GM12878 (cell line): ENCODE results near the gene SELENOP. TPM values are rescaled to one million over a fixed set of nuclear protein-coding genes. Genes with fewer than 3 reads are reported as not detected.
A peak's percentile ranks its signal among the peaks of the same experiment; 100 is the strongest.

Experiments
- ATAC-seq: fragments of 200-7000 bp; cut with Tn5 transposase; 3 replicates; pipeline ENCODE4 v1.9.1; 2020; ENCODE audit warnings: mild to moderate bottlenecking, moderate library complexity
- BruUV-seq: library from RNA; stranded (reverse); fragments of 400-500 nt; replicated peaks from 2 replicates; lab custom pipeline; 2021; lab: Mats Ljungman, UMichigan
- CTCF ChIA-PET: fragments of 300-600 bp; sonication (Branson Sonifier 250); formaldehyde crosslinking; extraction: SDS; loops from one replicate; lab custom pipeline; 2021; ENCODE audit warnings: inconsistent platforms; lab: Yijun Ruan, JAX
- POLR2A ChIA-PET: fragments of 350-600 bp; formaldehyde crosslinking; extraction: SDS; loops from one replicate; lab custom pipeline; 2021; ENCODE audit warnings: inconsistent platforms; lab: Charles Lee
- RAD21 ChIA-PET: fragments of 300-600 bp; sonication (Branson Sonifier 250); formaldehyde crosslinking; loops from one replicate; lab custom pipeline; 2023; ENCODE audit warnings: antibody characterized with exemption; ENCODE audit not compliant: unreplicated experiment; lab: Charles Lee
- SMC1A ChIA-PET: fragments of 300-600 bp; sonication (Branson Sonifier 250); formaldehyde crosslinking; loops from one replicate; lab custom pipeline; 2023; ENCODE audit not compliant: unreplicated experiment, uncharacterized antibody; lab: Charles Lee
- DNase-seq: peaks from one replicate; pipeline ENCODE4 v3.0.0-alpha.2; 2011; ENCODE audit warnings: low read depth, low spot score
- FAIRE-seq: peaks from 3 replicates; lab custom pipeline; 2011; peaks lifted over from hg19 to GRCh38; lab: Jason Lieb, UNC
- H2AFZ ChIP-seq: 2 replicates; pipeline ENCODE4 v1.6.0; 2011; ENCODE audit warnings: low read depth, low read length, control low read depth; ENCODE audit not compliant: control insufficient read depth
- H3K27ac ChIP-seq: 2 replicates; pipeline ENCODE4 v1.5.1; 2011; ENCODE audit warnings: control low read depth; ENCODE audit not compliant: control insufficient read depth, insufficient read depth
- H3K27me3 ChIP-seq, 2 experiments: replicated peaks in 1 of 2; 2 replicates each; pipeline versions ENCODE4 v1.6.0 to v1.6.1; 2011; ENCODE audit warnings: low read length in 1 of 2; ENCODE audit not compliant: control insufficient read depth in 2 of 2, insufficient read depth in 2 of 2
- H3K36me3 ChIP-seq, 2 experiments: 2 replicates each; pipeline ENCODE4 v1.5.1; 2011; ENCODE audit warnings: low read length in 1 of 2; ENCODE audit not compliant: control insufficient read depth in 2 of 2, insufficient read depth in 2 of 2
- H3K4me1 ChIP-seq: 2 replicates; pipeline ENCODE4 v1.6.1; 2011; ENCODE audit warnings: mild to moderate bottlenecking, low read length, moderate library complexity, mixed read lengths; ENCODE audit not compliant: control insufficient read depth, insufficient read depth
- H3K4me2 ChIP-seq: 2 replicates; pipeline ENCODE4 v1.6.0; 2011; ENCODE audit warnings: control low read depth; ENCODE audit not compliant: control insufficient read depth, insufficient read depth
- H3K4me3 ChIP-seq: fragments of 200-600 bp; sonication (generic); 2 replicates; pipeline ENCODE4 v1.5.1; 2016
- H3K79me2 ChIP-seq: 2 replicates; pipeline ENCODE4 v1.6.0; 2011; ENCODE audit warnings: low read length; ENCODE audit not compliant: control insufficient read depth, insufficient read depth
- H3K9ac ChIP-seq: 2 replicates; pipeline ENCODE4 v1.8.0; 2011; ENCODE audit warnings: low read length, control low read depth, mixed read lengths; ENCODE audit not compliant: control insufficient read depth, insufficient read depth
- H3K9me3 ChIP-seq: replicated peaks from 3 replicates; pipeline ENCODE4 v1.5.1; 2011; ENCODE audit warnings: mild to moderate bottlenecking, low read length; ENCODE audit not compliant: control insufficient read depth, insufficient read depth
- H4K20me1 ChIP-seq: 2 replicates; pipeline ENCODE4 v1.6.0; 2011; ENCODE audit not compliant: control insufficient read depth, insufficient read depth
- BCLAF1 ChIP-seq: fragments of 450-650 bp; IDR thresholded peaks from 2 replicates; pipeline ENCODE4 v1.6.1; 2017; ENCODE audit warnings: antibody characterized with exemption, mild to moderate bottlenecking, moderate library complexity
- CHD2 ChIP-seq: IDR thresholded peaks from 2 replicates; pipeline ENCODE4 v1.6.1; 2011; ENCODE audit warnings: low read depth, low read length, improper control_type of control experiment, borderline replicate concordance
- CREM ChIP-seq: IDR thresholded peaks from 2 replicates; pipeline ENCODE4 v1.6.1; 2014; ENCODE audit warnings: antibody characterized with exemption, low read depth
- JUNB ChIP-seq: IDR thresholded peaks from 2 replicates; pipeline ENCODE4 v1.6.1; 2016; ENCODE audit warnings: antibody characterized with exemption, mild to moderate bottlenecking
- MEF2B ChIP-seq: fragments of 450-650 bp; IDR thresholded peaks from 2 replicates; pipeline ENCODE4 v1.6.1; 2018; ENCODE audit warnings: mild to moderate bottlenecking, moderate library complexity; ENCODE audit not compliant: partially characterized antibody, poor library complexity, severe bottlenecking
- NFXL1 ChIP-seq: fragments of 450-650 bp; IDR thresholded peaks from 2 replicates; pipeline ENCODE4 v1.6.1; 2017; ENCODE audit warnings: antibody characterized with exemption, mild to moderate bottlenecking, borderline replicate concordance
- NR2F1 ChIP-seq: fragments of 450-650 bp; conservative IDR thresholded peaks from 2 replicates; pipeline ENCODE4 v1.6.1; 2017; ENCODE audit warnings: mild to moderate bottlenecking
- ZNF592 ChIP-seq: fragments of 450-650 bp; IDR thresholded peaks from 2 replicates; pipeline ENCODE4 v1.6.1; 2017; ENCODE audit warnings: mild to moderate bottlenecking, moderate library complexity
- WGBS: methylation state at CpG from one replicate; pipeline ENCODE4 v1.1.6; 2016; ENCODE audit warnings: low lambda C conversion rate; ENCODE audit not compliant: insufficient replicate concordance, insufficient coverage; ENCODE audit errors: missing lambda C conversion rate; 5-methylcytosine and 5-hydroxymethylcytosine counted together
- in situ Hi-C: fragments of 300-500 bp; cut with MboI; formaldehyde crosslinking; loops from 9 replicates; pipeline ENCODE4 v1.14.3; 2018; ENCODE audit warnings: mixed read lengths
- intact Hi-C: fragments of 100-400 bp; cut with micrococcal nuclease; formaldehyde crosslinking; loops from one replicate; pipeline ENCODE4 v1.14.2; 2022; ENCODE audit not compliant: unreplicated experiment
- polyA plus RNA-seq, 11 experiments: library from polyadenylated mRNA; depleted of rRNA in 4 of 11; unstranded in 6 of 11; stranded (reverse) in 5 of 11; fragments of >200 nt; fragmentation: Nextera tagmentation in 4 of 11; fragmentation: Illumina TruSeq in 1 of 11; extraction: Ambion mirVana in 4 of 11; extraction: Trizol in 1 of 11; gene quantifications; 1 replicate in 1 of 11; 2 replicates in 10 of 11; pipeline versions ENCODE4 v1.2.1 to v1.2.3, GENCODE V29; 2011 to 2016; ENCODE audit warnings: inconsistent platforms in 2 of 11, missing spikeins in 2 of 11, low read depth in 1 of 11
- total RNA-seq, 4 experiments: library from RNA; depleted of rRNA in 3 of 4; stranded (reverse); fragments of >200 nt in 3 of 4; fragmentation: Illumina TruSeq in 1 of 4; extraction: Trizol in 1 of 4; gene quantifications; 2 replicates each; pipeline versions ENCODE4 v1.2.1 to v1.2.3, GENCODE V29; 2013 to 2021

SELENOP gene
- total and polyA plus RNA-seq, 10 of the 15 experiments (the other 5 are each of a cell fraction or from before 2014, with no cell fraction given): 0.08 to 5.1 (median 0.88) TPM; not detected in 3

GRCh38 chr5:42779083-42779482, 32.6 kb downstream of the SELENOP start:
- Histone ChIP-seq H3K27me3 (no peaks in the 10 kb centered on the region), H3K9ac (no peak overlapping the region), H3K9me3 (no peaks in the 10 kb centered on the region), H3K4me3 (no peak overlapping the region), H3K36me3 (no peaks in the 10 kb centered on the region), H4K20me1 (no peaks in the 10 kb centered on the region), H3K27ac (no peak overlapping the region), H2AFZ (no peak overlapping the region), H3K79me2 (no peaks in the 10 kb centered on the region), H3K4me2 (no peak overlapping the region), H3K4me1 (no peaks in the 10 kb centered on the region)
- in situ Hi-C loops (no loop called here), intact Hi-C loops (no loop called here)
- POLR2A ChIA-PET: no interaction called here
- TF ChIP-seq NR2F1 (no peak), JUNB (peak; percentile 22; the same call in 1 of the 2 replicates)
- ATAC-seq: peak; percentile 79
- 40% methylated on average over 1 of the region's 1 CpG for WGBS
- BruUV-seq: no TSS peak
- no peak for DNase-seq
- RAD21 ChIA-PET: interaction anchor here (0.8 to 2.3 kb wide), 3 partner anchors 30 to 110 kb away, joined by 4 to 7 read pairs (median 5); partner anchors contain the start of gene SELENOP
- CTCF ChIA-PET: interaction anchor here (1.6 kb wide), 1 partner anchor 111 kb away, joined by 6 read pairs; no protein-coding TSS in a partner anchor
- SMC1A ChIA-PET: interaction anchor here (0.8 to 2.2 kb wide), 3 partner anchors 11 to 311 kb away, joined by 3 to 4 read pairs (median 4); partner anchors contain the start of gene SELENOP
- peak; percentile 68 for FAIRE-seq

GRCh38 chr5:42772265-42772993, 39.3 kb downstream of the SELENOP start:
- Histone ChIP-seq H4K20me1 (no peaks in the 10 kb centered on the region), H3K27me3 (no peaks in the 10 kb centered on the region), H3K9me3 (no peaks in the 10 kb centered on the region), H3K4me2 (no peak overlapping the region), H3K27ac (no peak overlapping the region), H3K9ac (no peak overlapping the region), H3K79me2 (no peaks in the 10 kb centered on the region), H3K4me3 (no peak overlapping the region), H2AFZ (no peak overlapping the region), H3K36me3 (no peaks in the 10 kb centered on the region), H3K4me1 (no peaks in the 10 kb centered on the region)
- FAIRE-seq (no peak), DNase-seq (no peak), ATAC-seq (no peak)
- 98% methylated on average over 13 of the region's 13 CpGs for WGBS
- ChIA-PET RAD21 (interaction anchor here (2.2 kb wide), 1 partner anchor 117 kb away, joined by 11 read pairs; no protein-coding TSS in a partner anchor), POLR2A (no interaction called here), CTCF (interaction anchor here (0.6 to 5.1 kb wide), 10 partner anchors 11 to 916 kb away, joined by 3 to 29 read pairs (median 3); no protein-coding TSS in a partner anchor), SMC1A (interaction anchor here (0.8 to 1.9 kb wide), 4 partner anchors 11 to 845 kb away, joined by 3 to 8 read pairs (median 5); no protein-coding TSS in a partner anchor)
- in situ Hi-C loops (no loop called here), intact Hi-C loops (no loop called here)
- BruUV-seq: no TSS peak
- TF ChIP-seq CREM: no peak
- no peak for TF ChIP-seq ZNF592
- TF ChIP-seq CHD2: no peak
- TF ChIP-seq BCLAF1: no peak
- no peak for TF ChIP-seq MEF2B
- TF ChIP-seq NFXL1: no peak
